ENCODE measurements around the gene RUSC2.

- TF ChIP-seq, protein P1, sequence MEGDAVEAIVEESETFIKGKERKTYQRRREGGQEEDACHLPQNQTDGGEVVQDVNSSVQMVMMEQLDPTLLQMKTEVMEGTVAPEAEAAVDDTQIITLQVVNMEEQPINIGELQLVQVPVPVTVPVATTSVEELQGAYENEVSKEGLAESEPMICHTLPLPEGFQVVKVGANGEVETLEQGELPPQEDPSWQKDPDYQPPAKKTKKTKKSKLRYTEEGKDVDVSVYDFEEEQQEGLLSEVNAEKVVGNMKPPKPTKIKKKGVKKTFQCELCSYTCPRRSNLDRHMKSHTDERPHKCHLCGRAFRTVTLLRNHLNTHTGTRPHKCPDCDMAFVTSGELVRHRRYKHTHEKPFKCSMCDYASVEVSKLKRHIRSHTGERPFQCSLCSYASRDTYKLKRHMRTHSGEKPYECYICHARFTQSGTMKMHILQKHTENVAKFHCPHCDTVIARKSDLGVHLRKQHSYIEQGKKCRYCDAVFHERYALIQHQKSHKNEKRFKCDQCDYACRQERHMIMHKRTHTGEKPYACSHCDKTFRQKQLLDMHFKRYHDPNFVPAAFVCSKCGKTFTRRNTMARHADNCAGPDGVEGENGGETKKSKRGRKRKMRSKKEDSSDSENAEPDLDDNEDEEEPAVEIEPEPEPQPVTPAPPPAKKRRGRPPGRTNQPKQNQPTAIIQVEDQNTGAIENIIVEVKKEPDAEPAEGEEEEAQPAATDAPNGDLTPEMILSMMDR (IDR thresholded peaks at IDR 0.05) = no peak
- no peak for TF ChIP-seq POLR2A (IDR thresholded peaks at IDR 0.05)
These were observed 29.2 kb downstream of the RUSC2 start for GRCh38 chr9:35518981-35519679.
